ENCODE results near the gene ROCK2.

ROCK2 gene

DNA sequence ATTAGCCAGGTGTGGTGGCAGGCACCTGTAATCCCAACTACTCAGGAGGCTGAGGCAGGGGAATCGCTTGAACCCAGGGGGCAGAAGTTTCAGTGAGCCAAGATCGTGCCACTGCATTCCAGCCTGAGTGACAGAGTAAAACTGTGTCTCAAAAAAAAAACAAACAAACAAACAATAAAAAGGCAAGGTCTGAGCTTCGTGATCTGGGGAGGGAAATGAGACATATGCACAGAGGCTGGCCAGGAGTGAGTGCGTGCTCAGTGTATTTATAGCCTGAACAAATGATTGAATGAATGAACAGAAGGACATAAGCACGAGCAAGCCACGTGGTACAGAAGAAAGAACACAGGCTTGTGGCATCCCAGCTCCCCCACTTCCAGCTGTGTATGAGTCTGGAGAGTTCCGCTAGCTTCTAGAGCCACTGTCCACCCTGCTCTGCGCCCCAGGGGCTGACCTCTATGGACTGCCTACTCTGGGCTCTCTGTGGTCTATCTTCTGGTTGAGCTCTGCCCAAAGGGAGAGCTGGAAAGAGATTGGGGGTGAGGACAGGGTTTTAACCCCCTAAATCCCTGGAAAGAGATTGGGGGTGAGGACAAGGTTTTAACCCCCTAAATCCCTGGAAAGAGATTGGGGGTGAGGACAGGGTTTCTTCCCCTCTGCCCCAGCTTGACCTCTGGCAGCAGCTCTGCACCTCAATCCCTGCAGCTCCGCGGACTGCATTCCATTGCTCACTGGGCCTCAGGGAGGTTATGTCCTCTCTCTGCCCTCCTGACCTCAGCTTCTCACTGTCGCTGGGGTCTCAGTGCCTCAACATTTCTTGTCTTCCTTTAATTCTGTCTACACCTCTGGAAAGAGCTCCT lies 11.0 kb upstream of the ROCK2 start:
- no peak overlapping the region for H3K4me3 Mint-ChIP-seq
- no peaks in the 10 kb centered on the region for H3K36me3 Mint-ChIP-seq
- H3K27me3 Mint-ChIP-seq: no peaks in the 10 kb centered on the region
- H3K4me1 Mint-ChIP-seq: no peaks in the 10 kb centered on the region
- H3K27ac Mint-ChIP-seq: no peak overlapping the region
- ATAC-seq: no peak
- no peaks in the 10 kb centered on the region for H3K9me3 Mint-ChIP-seq

- H3K27me3 Mint-ChIP-seq: no peaks in the 10 kb centered on the region
- no peak overlapping the region for H3K4me3 Mint-ChIP-seq
- ATAC-seq: no peak
- no peak overlapping the region for H3K27ac Mint-ChIP-seq
- no peaks in the 10 kb centered on the region for H3K9me3 Mint-ChIP-seq
- no peaks in the 10 kb centered on the region for H3K4me1 Mint-ChIP-seq
- H3K36me3 Mint-ChIP-seq: no peaks in the 10 kb centered on the region
Observed at GRCh38 chr2:11354363-11355154, 10.1 kb upstream of the ROCK2 start.

DNA sequence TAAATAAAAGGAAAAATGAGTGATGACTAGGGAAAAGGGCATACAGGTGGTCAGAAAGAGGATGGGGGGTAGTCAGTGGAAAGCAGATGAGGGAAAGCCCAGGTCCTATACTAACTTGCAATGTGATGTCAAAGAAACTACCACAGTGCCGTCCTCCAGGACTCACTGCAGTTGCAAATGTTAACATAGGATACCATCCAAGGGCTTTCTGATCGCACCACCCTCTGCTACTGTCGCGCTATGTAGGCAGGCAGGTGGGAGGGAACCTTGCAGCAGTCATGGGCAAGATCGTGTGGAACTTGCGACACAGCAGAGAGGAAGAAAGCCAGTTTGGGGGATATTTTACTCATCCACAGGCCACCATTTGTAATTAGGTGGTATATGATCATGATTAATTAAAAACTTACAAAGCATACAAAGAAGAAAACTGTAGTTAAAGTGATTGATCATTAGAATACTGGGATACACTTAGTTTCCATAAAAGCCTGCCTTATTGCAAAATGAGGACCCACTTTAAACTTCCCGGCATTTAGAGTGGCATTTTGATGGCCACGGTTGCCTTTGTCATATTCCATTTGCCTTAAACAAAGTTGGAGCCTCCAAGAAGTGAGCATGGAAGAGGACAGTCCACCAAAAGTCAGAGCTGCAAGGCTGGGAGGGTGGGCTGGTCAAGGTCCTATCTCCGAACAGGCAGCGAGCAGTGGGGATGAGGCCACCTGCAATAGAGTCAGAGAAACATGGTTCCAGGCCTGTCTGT lies 8.5 kb upstream of the ROCK2 start:
- no peaks in the 10 kb centered on the region for H3K4me1 Mint-ChIP-seq

GRCh38 chr2:11348209-11348749 lies 3.8 kb upstream of the ROCK2 start:
- no peaks in the 10 kb centered on the region for H3K9me3 Mint-ChIP-seq

More for the DNA sequence above, 8.5 kb upstream of the ROCK2 start:
- Mint-ChIP-seq H3K36me3 (no peaks in the 10 kb centered on the region), H3K9me3 (no peaks in the 10 kb centered on the region), H3K27me3 (no peaks in the 10 kb centered on the region), H3K4me3 (no peak overlapping the region), H3K27ac (no peak overlapping the region)
- ATAC-seq: no peak

GRCh38 chr2:11347403-11347959 lies 3.0 kb upstream of the ROCK2 start:
- Mint-ChIP-seq H3K4me3 (no peak overlapping the region), H3K4me1 (peaks cover 17% of the 10 kb centered on the region), H3K36me3 (no peaks in the 10 kb centered on the region), H3K27me3 (no peaks in the 10 kb centered on the region), H3K27ac (no peak overlapping the region), H3K9me3 (no peaks in the 10 kb centered on the region)
- no peak for ATAC-seq

More at GRCh38 chr2:11348209-11348749, 3.8 kb upstream of the ROCK2 start:
- no peaks in the 10 kb centered on the region for H3K27me3 Mint-ChIP-seq
- peaks cover 9% of the 10 kb centered on the region for H3K4me1 Mint-ChIP-seq
- no peak overlapping the region for H3K4me3 Mint-ChIP-seq
- H3K27ac Mint-ChIP-seq: no peak overlapping the region
- no peak for ATAC-seq
- no peaks in the 10 kb centered on the region for H3K36me3 Mint-ChIP-seq

DNA sequence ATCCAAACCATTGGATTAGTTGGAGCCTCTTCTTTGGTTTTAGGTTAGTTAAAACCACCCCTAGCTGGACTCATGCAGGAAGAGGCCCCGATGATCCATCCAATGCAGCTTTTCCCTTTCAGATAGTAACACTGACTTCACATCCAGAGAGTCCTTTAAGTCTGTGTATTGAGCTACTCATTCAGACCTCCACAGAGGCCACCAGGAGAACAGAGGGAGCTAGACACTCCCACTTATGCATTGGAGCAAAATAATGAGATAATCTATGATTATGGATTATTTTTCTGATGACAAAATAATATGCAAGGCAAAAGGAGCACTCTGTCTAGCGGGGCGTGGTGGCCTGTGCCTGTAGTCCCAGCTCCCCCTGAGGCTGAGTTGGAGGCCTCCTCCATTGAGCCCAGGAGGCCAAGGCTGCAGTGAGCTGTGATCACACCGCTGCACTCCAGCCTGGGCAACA lies 1.6 kb upstream of the ROCK2 start:
- Mint-ChIP-seq H3K27me3 (no peaks in the 10 kb centered on the region), H3K36me3 (no peaks in the 10 kb centered on the region), H3K9me3 (no peaks in the 10 kb centered on the region), H3K4me1 (peaks cover 20% of the 10 kb centered on the region), H3K27ac (no peak overlapping the region), H3K4me3 (no peak overlapping the region)
- no peak for ATAC-seq

DNA sequence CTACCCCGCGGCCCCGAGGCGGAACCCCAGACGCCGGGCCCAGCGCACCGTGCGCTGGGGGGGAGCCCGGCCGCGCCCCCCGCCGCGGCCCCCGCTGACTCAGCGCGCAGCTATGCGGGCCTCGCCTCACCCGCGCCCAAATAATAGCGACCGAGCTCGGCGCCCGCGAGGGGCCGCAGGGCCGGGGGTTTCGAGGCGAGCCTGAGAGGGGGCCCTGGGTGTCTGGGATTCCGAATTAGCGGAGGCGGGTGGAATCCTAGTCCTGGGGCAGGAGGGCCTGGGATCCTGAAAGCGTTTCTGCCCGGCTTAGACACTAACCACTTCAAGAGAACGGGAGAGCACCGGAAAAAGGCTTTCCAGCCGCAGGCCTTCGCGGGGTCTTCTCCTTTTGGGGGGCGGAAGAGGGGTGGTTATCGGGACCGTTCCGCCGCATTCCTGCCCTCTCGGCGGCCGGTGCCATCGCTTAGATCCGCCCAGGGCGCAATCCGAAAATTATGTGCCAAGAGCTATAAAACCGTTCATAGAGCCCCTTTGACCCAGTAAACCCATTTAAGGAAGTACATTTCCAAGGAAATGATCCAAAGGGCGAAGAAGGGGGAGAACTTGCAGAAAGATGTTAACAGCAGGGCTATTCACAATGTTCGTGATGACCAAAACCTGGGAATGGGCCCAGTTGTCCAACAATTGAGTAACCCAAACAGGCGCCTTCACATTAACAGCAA lies 681 bp upstream of the ROCK2 start:
- H3K27me3 Mint-ChIP-seq: no peaks in the 10 kb centered on the region
- H3K4me1 Mint-ChIP-seq: peaks cover 20% of the 10 kb centered on the region
- H3K27ac Mint-ChIP-seq: peak overlapping the region; percentile 81
- no peaks in the 10 kb centered on the region for H3K9me3 Mint-ChIP-seq
- ATAC-seq: no peak
- peak overlapping the region; percentile 85 for H3K4me3 Mint-ChIP-seq
- H3K36me3 Mint-ChIP-seq: no peaks in the 10 kb centered on the region

- Mint-ChIP-seq H3K4me1 (peaks cover 33% of the 10 kb centered on the region), H3K27me3 (no peaks in the 10 kb centered on the region), H3K4me3 (peak overlapping the region; percentile 96), H3K9me3 (no peaks in the 10 kb centered on the region), H3K27ac (peak overlapping the region; percentile 81), H3K36me3 (no peaks in the 10 kb centered on the region)
- peak; percentile 64 for ATAC-seq
Observed at GRCh38 chr2:11343650-11344341, 640 bp downstream of the ROCK2 start.

DNA sequence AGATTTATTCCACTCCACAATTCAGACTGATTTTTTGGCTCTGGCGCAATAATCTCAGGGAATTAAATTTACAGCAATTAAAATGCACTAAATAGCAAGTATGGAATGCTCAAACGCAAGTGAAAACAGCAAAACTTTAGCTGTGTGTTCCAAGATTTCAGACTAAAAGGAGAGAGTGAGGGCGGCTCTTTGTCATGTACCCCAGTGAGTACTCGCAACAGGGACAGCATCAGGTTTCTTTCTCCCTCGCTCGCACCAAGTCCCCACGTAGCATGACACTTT lies 1.1 kb downstream of the ROCK2 start:
- ATAC-seq: no peak
- no peaks in the 10 kb centered on the region for H3K9me3 Mint-ChIP-seq
- H3K36me3 Mint-ChIP-seq: no peaks in the 10 kb centered on the region
- peak overlapping the region; percentile 81 for H3K27ac Mint-ChIP-seq
- peak overlapping the region; percentile 96 for H3K4me3 Mint-ChIP-seq
- peaks cover 37% of the 10 kb centered on the region for H3K4me1 Mint-ChIP-seq
- no peaks in the 10 kb centered on the region for H3K27me3 Mint-ChIP-seq

DNA sequence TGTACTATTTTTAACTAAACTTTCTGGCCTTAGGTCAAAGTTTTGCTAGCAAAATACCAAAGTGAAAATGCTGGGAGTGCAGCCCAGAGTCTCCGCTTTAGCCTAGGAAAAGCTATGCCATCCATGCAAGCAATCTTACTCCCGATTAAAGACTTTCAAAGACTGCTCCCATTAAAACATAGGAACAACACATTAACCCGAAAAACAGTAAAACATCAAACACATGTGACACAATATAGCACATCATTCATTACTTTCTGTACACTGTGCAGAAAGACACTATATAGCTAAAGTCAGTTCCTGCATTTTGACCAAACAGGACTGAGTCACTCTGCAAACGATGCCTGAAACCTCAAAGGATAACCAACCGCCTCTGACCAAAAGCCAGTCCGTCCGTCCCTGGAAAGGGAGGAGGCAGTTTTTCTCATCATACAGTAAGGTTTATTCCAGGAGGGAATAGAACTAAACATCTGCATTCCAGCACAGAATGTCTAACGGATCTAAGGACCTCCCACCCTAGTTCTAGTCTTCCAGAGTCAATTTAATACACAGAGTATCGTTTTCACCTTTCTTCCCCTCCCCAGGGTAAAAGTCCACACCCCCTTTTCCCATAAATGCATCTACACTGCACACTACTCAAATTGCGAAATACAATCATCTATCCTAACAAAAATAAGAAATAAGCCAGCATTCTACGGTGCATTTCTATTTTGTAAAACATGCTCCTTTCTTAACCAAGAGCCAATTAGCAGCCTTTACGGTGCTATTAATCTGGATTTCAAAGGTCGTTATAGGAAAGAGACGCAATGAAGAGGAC lies 1.7 kb downstream of the ROCK2 start:
- peak overlapping the region; percentile 81 for H3K27ac Mint-ChIP-seq

GRCh38 chr2:11340717-11341116 lies 3.7 kb downstream of the ROCK2 start:
- Mint-ChIP-seq H3K36me3 (no peaks in the 10 kb centered on the region), H3K4me1 (peaks cover 37% of the 10 kb centered on the region)
- no peak for ATAC-seq

More for the DNA sequence above, 1.7 kb downstream of the ROCK2 start:
- Mint-ChIP-seq H3K9me3 (no peaks in the 10 kb centered on the region), H3K4me3 (peak overlapping the region; percentile 96), H3K4me1 (peaks cover 37% of the 10 kb centered on the region), H3K27me3 (no peaks in the 10 kb centered on the region), H3K36me3 (no peaks in the 10 kb centered on the region)
- ATAC-seq: no peak

DNA sequence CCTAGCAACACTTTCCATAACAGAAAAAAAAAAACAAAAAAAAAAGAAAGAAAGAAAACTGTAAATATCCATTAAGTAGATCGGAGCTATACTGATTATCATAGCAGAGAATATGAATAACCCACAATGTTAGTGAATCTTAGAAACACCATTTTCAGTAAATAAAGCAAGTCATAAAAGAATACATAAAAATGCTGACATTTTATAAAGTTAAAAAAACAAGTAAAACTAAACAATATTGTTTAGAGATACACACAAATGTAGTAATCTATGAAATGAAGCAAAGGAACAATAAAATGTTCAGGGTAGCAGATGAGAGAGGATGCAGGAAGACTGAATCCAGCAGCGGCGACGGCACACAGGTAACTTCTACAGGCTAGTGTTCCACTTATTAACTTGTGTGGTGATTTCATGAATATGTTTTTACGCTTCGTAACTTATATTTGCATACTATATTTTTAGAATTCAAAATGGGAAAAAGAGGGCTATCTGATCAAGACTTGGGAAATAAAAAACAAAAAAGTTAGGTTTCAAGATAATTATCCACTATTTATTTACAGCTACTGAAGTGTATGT lies 4.8 kb downstream of the ROCK2 start:
- peaks cover 42% of the 10 kb centered on the region for H3K4me1 Mint-ChIP-seq
- H3K4me3 Mint-ChIP-seq: no peak overlapping the region
- no peaks in the 10 kb centered on the region for H3K27me3 Mint-ChIP-seq
- no peaks in the 10 kb centered on the region for H3K9me3 Mint-ChIP-seq
- no peaks in the 10 kb centered on the region for H3K36me3 Mint-ChIP-seq
- no peak for ATAC-seq
- no peak overlapping the region for H3K27ac Mint-ChIP-seq

More at GRCh38 chr2:11340717-11341116, 3.7 kb downstream of the ROCK2 start:
- no peaks in the 10 kb centered on the region for H3K27me3 Mint-ChIP-seq
- no peak overlapping the region for H3K4me3 Mint-ChIP-seq
- no peak overlapping the region for H3K27ac Mint-ChIP-seq
- H3K9me3 Mint-ChIP-seq: no peaks in the 10 kb centered on the region

DNA sequence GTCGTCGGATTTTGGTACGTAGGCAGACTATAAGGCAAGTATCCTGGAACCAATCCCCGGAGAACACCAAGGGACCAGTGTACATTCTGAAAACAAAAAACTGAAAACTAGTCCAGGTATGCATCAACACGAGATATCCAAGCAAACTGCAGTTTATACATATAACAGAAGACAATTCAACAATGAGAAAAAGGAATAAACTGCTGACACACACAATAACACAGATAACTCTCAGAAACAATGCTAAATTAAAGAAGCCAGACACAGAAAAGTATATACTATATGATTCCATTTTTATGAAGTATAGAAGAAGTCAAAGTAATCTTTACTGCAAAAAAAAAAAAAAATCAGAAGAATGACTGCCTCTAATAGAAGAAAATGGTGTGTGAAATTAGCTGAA lies 5.9 kb downstream of the ROCK2 start:
- no peak overlapping the region for H3K27ac Mint-ChIP-seq
- H3K9me3 Mint-ChIP-seq: no peaks in the 10 kb centered on the region
- H3K36me3 Mint-ChIP-seq: no peaks in the 10 kb centered on the region
- H3K4me3 Mint-ChIP-seq: no peak overlapping the region
- no peak for ATAC-seq
- H3K27me3 Mint-ChIP-seq: no peaks in the 10 kb centered on the region
- peaks cover 41% of the 10 kb centered on the region for H3K4me1 Mint-ChIP-seq

All from stimulated activated memory B cell treated with anti-CD40 and anti-IgM and Interleukin-4, amounts not matched to agents 10 μg/mL and 1 μg/mL and 100 μg/mL, for 72 hours (primary cell).